ENCODE measurements around the gene FAM163B.

FAM163B gene

DNA sequence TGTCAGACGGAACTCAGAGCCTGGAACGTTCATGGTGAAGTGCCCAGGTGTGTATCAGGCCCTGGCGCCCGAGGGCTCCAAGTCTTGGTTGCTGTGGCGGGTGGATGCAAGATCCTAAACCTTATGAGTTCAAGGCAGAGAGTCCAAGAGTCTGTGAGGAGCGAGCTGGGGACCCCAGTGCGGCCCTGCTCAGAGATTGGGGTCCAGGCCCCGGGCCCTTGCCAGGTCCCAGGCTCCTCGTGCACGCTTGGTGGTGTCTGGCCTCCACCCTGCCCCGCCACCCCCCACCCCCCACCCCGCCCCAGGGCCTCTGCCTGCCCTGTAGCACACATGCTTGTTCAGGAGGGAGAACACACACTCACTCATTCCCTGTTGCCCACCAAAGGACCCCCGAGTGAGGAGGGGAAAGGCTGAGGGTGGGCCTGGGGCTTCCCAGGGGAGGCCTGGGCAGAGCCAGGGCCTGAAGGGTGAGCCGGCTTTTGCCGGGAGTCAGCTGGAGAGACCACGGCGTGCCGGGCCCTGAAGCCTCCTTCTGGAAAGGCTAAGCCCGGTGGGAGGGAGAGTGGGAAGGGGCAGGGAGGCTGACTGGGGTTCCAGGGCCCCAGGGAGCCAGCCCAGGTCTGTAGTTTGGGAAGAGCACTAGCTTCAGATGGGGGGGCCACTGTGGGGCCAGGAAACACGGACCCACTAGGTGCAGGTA lies 37.1 kb downstream of the FAM163B start:
- no peak for DNase-seq (ENCODE audit: low read depth)
- TF ChIP-seq, protein P1, sequence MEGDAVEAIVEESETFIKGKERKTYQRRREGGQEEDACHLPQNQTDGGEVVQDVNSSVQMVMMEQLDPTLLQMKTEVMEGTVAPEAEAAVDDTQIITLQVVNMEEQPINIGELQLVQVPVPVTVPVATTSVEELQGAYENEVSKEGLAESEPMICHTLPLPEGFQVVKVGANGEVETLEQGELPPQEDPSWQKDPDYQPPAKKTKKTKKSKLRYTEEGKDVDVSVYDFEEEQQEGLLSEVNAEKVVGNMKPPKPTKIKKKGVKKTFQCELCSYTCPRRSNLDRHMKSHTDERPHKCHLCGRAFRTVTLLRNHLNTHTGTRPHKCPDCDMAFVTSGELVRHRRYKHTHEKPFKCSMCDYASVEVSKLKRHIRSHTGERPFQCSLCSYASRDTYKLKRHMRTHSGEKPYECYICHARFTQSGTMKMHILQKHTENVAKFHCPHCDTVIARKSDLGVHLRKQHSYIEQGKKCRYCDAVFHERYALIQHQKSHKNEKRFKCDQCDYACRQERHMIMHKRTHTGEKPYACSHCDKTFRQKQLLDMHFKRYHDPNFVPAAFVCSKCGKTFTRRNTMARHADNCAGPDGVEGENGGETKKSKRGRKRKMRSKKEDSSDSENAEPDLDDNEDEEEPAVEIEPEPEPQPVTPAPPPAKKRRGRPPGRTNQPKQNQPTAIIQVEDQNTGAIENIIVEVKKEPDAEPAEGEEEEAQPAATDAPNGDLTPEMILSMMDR (conservative IDR thresholded peaks at IDR 0.05; ENCODE audit: control insufficient read depth, insufficient read depth, low read depth, low read length), result no peak
- no peak overlapping the region for H3K4me3 ChIP-seq (ENCODE audit: control insufficient read depth, low read depth, low read length)

DNA sequence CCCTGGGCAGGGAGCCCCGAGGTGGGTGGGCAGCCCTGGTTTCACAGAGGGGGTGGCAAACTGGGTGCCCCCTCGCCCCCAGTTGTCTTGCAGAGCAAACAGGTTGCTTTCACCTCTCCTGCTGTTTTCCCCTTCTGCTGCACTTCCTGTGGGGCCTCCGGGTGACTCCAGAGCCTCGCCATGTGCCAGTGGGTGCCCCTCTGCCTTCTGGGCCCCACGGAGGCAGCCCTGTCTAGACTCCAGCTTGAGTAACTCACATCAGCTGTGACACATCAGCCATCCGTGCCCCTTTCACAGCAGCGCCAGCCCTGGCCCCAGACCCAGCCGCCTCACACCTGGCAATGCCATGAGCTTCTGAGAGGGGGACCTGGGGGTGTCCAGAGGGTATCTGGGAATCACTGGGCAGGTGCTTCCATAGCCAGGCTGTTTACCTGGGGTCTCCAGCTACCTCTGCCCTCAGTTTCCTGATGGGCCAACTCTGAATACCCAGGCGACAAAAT lies 37.7 kb downstream of the FAM163B start:
- H3K4me3 ChIP-seq (ENCODE audit: control insufficient read depth, low read depth, low read length), result no peak overlapping the region
- TF ChIP-seq, protein P1 (conservative IDR thresholded peaks at IDR 0.05; ENCODE audit: control insufficient read depth, insufficient read depth, low read depth, low read length), result no peak
- no peak for DNase-seq (ENCODE audit: low read depth)

DNA sequence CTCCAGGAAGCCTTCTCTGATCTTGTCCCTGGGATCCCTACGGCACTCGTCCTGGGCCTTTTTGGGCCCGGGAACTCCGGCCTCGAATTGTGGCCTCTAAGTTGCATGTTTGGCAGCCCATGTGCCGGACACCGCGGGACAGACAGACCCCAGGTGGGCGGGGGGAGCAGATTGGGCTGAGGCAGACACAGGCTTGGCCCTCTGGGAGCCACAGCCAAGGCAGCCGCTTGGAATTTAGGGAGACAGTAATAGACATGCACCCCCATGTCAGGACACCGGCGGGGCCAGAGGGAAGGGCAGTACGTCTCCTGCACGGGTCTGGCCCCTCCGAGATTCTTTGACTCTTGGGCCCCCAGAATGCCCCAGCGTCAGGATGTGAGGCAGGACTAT lies 38.5 kb downstream of the FAM163B start:
- DNase-seq (ENCODE audit: low read depth), result no peak
- TF ChIP-seq, protein P1 (conservative IDR thresholded peaks at IDR 0.05; ENCODE audit: control insufficient read depth, insufficient read depth, low read depth, low read length), result no peak
- H3K4me3 ChIP-seq (ENCODE audit: control insufficient read depth, low read depth, low read length), result no peak overlapping the region

DNA sequence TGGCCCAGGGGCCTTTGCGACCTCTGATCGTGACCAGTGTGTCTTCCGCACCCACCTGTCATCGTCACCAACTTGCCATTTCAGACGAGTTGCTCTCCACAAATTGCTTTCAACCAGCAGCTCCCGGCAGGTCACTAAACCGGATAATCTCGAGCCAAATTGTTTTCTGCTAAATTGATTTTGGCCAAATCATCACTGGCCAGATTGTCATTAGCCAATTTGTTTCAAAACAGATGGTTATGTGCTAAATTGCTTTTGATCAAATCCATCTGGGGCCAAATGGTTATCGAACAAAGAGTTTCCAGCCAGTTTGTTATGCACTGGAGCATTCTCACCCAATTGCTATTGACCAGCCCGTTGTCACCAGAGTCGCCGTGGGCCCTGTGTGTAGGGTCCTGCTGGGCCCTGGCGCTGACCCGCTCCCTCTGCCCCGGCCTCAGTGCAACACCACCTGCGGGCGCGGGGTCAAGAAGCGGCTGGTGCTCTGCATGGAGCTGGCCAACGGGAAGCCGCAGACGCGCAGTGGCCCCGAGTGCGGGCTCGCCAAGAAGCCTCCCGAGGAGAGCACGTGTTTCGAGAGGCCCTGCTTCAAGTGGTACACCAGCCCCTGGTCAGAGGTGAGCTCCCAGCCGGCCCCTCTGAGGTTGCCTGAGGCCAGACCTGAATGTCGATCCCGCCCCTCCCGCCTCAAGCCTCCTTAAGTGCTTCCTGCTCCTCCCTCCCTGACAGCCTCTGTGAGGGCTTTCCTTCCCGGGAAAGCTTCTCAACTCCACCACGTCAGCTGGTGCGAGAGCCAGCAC lies 39.1 kb downstream of the FAM163B start:
- DNase-seq (ENCODE audit: low read depth), result no peak
- no peak overlapping the region for H3K4me3 ChIP-seq (ENCODE audit: control insufficient read depth, low read depth, low read length)
- TF ChIP-seq, protein P1 (conservative IDR thresholded peaks at IDR 0.05; ENCODE audit: control insufficient read depth, insufficient read depth, low read depth, low read length), result no peak

DNA sequence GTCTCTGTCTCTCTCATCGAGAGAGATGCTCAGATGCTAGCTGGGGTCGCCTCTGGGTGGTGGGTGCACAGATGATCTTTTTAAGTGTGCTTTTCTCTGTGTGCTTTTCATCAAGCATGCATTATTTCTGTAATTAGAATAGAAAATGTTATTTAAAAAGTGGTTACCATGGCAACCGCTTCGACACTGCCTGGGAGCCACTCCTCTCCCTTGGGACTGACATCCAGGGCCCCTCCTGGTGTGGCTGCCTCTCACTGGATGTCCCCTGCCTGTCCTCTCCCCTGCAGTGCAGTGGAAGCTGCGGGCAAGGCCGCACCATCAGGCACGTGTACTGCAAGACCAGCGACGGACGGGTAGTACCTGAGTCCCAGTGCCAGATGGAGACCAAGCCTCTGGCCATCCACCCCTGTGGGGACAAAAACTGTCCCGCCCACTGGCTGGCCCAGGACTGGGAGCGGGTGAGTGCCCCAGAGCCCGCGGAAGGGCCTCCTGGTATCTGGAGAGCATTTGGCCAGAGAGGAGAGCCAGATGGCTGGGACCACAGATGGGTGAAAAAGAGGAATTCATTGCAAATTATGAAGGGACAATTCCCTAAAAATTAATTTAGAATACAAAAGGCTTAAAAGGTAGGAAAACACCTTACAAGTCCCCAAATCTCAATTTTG lies 39.9 kb downstream of the FAM163B start:
- H3K4me3 ChIP-seq (ENCODE audit: control insufficient read depth, low read depth, low read length), result no peak overlapping the region
- TF ChIP-seq, protein P1 (conservative IDR thresholded peaks at IDR 0.05; ENCODE audit: control insufficient read depth, insufficient read depth, low read depth, low read length), result no peak
- no peak for DNase-seq (ENCODE audit: low read depth)

DNA sequence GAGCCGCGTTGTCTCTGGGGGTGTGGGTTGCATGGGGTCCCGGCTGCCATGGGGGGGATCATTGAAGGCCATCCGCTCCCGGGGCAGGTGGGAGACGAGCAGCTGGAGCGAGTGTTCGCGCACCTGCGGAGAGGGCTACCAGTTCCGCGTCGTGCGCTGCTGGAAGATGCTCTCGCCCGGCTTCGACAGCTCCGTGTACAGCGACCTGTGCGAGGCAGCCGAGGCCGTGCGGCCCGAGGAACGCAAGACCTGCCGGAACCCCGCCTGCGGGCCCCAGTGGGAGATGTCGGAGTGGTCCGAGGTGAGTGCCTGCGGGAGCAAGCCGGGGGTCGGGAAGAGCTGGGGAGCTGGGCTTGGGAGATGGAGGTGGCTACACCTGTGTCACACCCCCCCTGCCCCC lies 41.0 kb downstream of the FAM163B start:
- no peak overlapping the region for H3K4me3 ChIP-seq (ENCODE audit: control insufficient read depth, low read depth, low read length)
- DNase-seq (ENCODE audit: low read depth), result no peak
- TF ChIP-seq, protein P1 (conservative IDR thresholded peaks at IDR 0.05; ENCODE audit: control insufficient read depth, insufficient read depth, low read depth, low read length), result no peak
